ENCODE data around the gene FGF12.

- TF ChIP-seq CTCF (IDR thresholded peaks at IDR 0.05) (no peak), POLR2A (IDR thresholded peaks at IDR 0.05) (no peak)
Observed at GRCh38 chr3:192696943-192697587, 30.3 kb downstream of the FGF12 start.
